HEK293 (cell line): ENCODE results near the gene MTCL3.

Experiments
- EGR2 ChIP-seq: fragments of 450-650 bp; formaldehyde crosslinking; IDR thresholded peaks from 2 replicates; pipeline ENCODE4 v1.5.1; 2016; ENCODE audit warnings: low read depth, missing biosample characterization, missing genetic modification characterization
- PATZ1 ChIP-seq: fragments of 450-650 bp; formaldehyde crosslinking; IDR thresholded peaks from 2 replicates; pipeline ENCODE4 v1.5.1; 2016; ENCODE audit warnings: missing biosample characterization, missing genetic modification characterization
- ZBTB6 ChIP-seq: fragments of 450-650 bp; formaldehyde crosslinking; IDR thresholded peaks from 2 replicates; pipeline ENCODE4 v1.5.1; 2017; ENCODE audit warnings: missing biosample characterization, missing genetic modification characterization
- ZNF24 ChIP-seq: fragments of 450-650 bp; formaldehyde crosslinking; IDR thresholded peaks from 2 replicates; pipeline ENCODE4 v1.5.1; 2016; ENCODE audit warnings: missing biosample characterization, missing genetic modification characterization
- ZNF350 ChIP-seq: fragments of 450-650 bp; formaldehyde crosslinking; IDR thresholded peaks from 2 replicates; pipeline ENCODE4 v1.5.0; 2017; ENCODE audit warnings: missing biosample characterization, mild to moderate bottlenecking, missing genetic modification characterization
- ZNF501 ChIP-seq: fragments of 450-650 bp; formaldehyde crosslinking; IDR thresholded peaks from 2 replicates; pipeline ENCODE4 v1.5.1; 2016; ENCODE audit warnings: missing biosample characterization, missing genetic modification characterization
- ZSCAN23 ChIP-seq: fragments of 450-650 bp; formaldehyde crosslinking; IDR thresholded peaks from 2 replicates; pipeline ENCODE4 v1.5.1; 2016; ENCODE audit warnings: missing biosample characterization, missing genetic modification characterization
- TF ChIP-seq, protein P1 (sequence below): fragments of 450-650 bp; formaldehyde crosslinking; IDR thresholded peaks from 2 replicates; pipeline ENCODE4 v1.5.1; 2016; ENCODE audit warnings: missing biosample characterization, missing genetic modification characterization

GRCh38 chr6:127564761-127565160, 45.6 kb upstream of the MTCL3 start:
- TF ChIP-seq ZSCAN23 (tag by site-specific recombination) (no peak), ZBTB6 (tag by site-specific recombination) (no peak), EGR2 (tag by site-specific recombination) (no peak), ZNF350 (no peak), ZNF501 (tag by site-specific recombination) (no peak), ZNF24 (tag by site-specific recombination) (no peak), PATZ1 (tag by site-specific recombination) (no peak)
- TF ChIP-seq, protein P1, sequence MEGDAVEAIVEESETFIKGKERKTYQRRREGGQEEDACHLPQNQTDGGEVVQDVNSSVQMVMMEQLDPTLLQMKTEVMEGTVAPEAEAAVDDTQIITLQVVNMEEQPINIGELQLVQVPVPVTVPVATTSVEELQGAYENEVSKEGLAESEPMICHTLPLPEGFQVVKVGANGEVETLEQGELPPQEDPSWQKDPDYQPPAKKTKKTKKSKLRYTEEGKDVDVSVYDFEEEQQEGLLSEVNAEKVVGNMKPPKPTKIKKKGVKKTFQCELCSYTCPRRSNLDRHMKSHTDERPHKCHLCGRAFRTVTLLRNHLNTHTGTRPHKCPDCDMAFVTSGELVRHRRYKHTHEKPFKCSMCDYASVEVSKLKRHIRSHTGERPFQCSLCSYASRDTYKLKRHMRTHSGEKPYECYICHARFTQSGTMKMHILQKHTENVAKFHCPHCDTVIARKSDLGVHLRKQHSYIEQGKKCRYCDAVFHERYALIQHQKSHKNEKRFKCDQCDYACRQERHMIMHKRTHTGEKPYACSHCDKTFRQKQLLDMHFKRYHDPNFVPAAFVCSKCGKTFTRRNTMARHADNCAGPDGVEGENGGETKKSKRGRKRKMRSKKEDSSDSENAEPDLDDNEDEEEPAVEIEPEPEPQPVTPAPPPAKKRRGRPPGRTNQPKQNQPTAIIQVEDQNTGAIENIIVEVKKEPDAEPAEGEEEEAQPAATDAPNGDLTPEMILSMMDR (tag by site-specific recombination): no peak
